HG03108 (cell line): ENCODE measurements around the gene TP63.
A peak's percentile ranks its signal among the peaks of the same experiment; 100 is the strongest.

Experiments used
- ATAC-seq: cut with Tn5 transposase; IDR thresholded peaks from one replicate; pipeline ENCODE4 v1.9.1; 2021; ENCODE audit warnings: moderate library complexity; ENCODE audit not compliant: unreplicated experiment

The TP63 gene

DNA sequence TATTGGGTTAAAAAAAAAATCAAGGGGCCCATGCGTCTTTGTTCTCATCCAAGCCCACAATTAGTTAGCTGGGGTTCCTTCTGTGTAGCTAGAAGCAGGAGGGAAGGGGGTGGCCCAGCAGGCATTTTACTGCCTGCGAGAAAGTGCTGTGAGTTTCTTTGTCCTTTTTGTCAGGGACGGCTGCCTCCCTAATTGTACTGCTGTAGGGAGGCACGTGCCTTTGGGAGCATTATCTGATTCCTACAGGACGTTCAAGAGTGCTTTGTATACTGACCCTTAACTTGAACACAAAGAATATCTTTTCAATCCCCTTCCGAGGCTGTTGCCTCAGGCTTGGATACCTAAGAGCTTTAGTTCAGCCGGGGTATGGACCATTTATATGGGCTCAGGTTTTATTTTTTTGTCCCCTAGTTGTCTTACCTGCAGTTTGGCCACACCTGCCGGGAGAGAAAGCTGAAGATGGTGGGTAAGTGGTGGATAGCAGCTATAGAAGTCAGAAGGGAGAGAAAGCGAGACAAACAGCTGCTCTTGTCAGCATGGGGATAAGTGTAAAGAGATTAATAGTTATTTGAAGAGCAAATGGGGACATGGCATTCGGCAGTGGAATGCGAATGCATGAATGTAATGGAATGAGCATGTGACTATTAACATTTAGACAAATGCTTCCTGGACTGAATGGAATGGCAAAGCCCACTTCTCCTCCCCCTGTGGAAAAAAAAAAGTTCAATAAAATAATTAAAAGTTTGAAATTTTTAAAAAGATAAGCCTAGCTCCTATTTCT is 175.2 kb downstream of the TP63 start:
- ATAC-seq = no peak

DNA sequence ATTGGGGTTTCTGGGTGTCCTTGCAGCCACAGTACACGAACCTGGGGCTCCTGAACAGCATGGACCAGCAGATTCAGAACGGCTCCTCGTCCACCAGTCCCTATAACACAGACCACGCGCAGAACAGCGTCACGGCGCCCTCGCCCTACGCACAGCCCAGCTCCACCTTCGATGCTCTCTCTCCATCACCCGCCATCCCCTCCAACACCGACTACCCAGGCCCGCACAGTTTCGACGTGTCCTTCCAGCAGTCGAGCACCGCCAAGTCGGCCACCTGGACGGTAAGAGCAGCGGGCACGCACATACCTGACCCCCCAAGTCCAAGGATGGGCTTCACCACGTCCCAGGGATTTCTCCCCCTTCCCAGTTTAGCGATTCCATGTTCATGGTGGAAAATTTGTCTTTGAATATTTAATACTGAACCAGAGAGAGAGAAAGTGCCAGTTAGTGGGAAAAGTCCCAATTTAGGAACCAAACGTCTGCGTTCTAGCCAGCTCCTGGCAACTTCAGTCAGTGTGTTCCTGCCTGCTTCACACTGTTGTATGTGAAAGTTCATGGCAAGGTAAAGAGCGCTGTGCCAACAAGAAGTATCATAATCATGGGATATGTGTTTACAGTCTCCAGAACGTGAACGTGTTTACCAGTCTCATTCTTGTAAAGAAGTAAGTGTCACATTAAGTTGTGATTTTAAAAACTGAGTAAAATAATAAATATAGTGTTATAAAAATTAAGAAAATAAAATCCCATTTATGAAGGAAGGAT is 177.2 kb downstream of the TP63 start:
- ATAC-seq = no peak

DNA sequence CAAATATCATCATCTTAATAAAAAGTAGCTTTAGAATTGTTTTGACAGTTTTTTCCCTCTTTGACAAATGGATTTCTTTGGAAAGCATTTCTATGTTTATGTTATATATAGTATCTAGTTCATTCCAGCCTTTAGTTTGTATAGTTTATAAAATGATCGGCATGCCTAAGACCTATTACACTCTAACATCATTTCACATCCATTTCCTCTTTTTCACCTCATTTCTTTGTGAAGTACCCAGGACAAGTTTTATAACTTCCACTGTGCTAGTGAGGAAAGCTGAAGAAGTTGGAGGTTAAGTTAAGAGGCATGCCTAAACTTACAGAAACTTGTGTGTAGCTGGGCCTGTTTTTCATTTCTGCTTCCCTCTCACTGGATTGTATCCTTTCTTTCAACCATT is 178.4 kb downstream of the TP63 start:
- no peak for ATAC-seq

DNA sequence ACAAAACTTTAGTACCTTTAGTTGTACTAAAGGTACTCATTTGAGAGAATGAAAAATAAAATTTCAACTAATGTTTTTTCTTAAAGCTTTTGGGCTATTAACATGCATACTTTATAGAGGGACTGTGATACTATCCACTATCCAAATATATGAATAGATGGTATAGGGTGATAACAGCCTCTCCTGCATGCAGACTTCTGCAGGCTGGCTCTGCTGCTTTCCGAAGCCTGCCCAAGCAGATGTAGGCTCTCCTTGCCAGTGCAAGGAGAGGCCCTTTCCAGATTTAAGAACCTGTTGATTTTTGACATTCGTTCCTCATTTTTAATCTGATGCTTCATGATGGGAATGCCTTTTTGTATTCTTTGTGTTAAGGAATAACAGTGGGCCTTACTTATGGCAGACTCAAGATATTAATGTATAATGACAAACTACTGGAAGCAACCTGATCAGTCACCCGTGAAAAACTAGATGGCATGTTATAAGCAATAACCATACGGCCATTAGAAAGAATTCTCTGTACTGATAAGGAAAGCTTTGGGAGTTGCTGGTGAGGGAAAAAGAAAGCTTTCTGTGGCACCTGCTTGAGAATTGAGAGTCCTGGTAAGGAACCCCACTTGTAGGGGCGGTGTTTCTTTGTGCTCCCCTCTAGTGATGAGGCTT is 181.7 kb downstream of the TP63 start:
- ATAC-seq = no peak

DNA sequence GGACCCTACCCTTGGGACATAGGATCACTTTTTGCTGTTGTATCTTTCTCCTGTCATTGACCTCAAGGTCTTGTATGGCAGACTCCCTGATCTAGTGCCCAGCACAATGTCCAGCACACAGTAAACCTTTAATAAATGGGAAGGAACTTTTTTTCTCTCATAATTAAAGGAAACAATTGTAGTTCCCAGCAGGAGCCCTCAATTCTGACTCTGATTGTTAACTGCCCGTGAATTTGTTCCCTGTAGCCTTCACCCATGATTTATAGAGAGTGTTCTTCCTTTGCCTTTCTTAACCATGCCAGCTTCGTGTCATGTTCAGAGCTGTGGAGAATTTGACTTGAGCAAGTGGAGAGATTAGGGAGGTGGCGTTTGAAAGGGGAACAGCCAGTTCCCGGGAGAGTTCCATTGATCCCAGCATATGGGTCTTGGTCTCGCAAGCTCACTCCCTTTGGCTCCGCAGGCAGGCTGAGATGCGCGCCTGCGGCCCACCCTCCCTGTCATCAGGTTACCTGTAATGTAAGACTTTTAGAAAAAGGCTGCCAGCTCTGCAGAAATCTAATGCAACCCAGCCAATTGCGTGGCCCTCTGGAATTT is 182.6 kb downstream of the TP63 start:
- ATAC-seq = no peak

DNA sequence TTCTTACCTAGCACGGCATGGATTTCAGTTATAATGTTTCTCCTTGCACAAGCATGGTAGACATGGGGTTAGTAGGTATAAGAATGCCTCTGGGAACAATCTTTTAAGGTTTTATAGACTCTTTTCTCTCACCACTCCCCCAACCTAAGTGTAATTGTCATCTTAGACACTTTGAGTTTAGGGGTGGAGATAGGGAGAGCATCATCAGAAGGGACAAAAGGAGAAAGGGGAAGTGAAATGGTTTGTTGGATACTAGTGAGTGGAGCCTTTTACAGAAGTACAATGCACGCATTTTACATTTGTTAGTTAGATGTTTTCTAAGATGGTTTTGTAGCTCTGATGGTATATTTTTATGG is 189.2 kb downstream of the TP63 start:
- peak; percentile 76 for ATAC-seq

DNA sequence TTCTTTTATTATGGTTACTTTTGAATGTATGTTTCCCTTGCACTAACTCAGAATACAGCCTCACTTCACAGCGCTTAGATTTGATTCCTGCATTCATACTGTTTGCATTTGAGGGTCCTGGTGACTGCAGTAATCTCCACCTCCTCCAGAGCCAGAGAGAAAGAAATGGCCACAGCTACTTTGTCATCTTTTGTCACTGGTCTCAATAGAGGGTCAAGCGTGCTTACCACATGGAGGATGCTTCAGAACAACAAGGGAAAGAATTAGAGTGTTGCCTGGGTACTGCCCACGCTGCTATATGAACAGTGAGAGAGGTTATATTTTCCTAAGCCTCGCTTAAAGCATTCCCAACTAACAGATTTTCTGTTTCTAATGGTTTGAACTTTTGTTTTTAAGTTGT is 190.1 kb downstream of the TP63 start:
- no peak for ATAC-seq

DNA sequence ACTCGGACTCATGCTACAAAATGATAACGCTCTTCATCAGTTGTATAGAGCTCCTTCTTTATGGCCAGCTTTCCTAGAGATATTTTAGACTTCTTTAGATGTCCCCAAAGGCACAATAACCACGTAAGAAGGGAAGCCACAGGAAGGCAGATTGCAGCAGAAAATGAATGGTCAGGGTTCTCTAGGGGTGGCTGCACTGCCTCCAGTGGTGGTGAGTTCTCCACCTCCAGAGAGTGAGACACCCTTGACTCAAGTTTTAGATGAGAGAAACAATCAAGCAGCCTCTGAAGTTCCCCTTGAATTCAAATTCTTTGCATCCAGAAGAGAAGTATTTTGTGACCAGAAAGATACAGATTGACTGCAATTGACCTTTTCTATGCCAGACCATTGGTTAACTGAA is 191.5 kb downstream of the TP63 start:
- no peak for ATAC-seq

DNA sequence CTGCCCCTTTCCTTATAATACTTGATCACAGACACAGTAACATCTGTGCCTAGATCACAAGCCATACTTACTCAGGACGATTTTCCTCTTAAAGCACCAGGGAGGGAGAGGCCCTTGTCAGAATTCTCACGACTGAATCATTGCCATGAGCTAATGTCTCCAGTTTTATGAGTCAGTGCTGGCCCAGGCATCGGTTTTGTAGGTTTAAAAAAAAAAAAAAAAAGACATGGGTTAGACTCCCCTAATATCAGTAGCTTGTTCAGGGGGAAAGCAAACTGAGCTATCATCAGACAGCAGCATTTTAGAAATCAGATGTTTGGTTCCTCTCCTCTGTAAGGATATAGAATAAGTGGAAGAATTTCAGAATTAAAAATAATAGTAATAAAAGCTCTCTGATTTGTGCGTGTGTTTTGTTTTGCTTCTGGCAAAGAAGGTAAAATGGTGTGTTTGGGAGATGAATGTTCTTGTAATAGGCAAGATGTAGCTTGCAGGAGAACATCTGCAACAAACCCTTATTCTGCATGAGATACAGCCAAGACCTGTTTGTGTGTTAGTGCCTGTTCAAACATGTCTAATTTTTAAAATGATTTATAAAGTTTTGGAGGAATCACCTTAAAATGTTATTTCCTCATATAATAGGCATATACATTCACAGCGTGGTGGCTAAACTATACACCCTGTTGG is 193.6 kb downstream of the TP63 start:
- no peak for ATAC-seq

DNA sequence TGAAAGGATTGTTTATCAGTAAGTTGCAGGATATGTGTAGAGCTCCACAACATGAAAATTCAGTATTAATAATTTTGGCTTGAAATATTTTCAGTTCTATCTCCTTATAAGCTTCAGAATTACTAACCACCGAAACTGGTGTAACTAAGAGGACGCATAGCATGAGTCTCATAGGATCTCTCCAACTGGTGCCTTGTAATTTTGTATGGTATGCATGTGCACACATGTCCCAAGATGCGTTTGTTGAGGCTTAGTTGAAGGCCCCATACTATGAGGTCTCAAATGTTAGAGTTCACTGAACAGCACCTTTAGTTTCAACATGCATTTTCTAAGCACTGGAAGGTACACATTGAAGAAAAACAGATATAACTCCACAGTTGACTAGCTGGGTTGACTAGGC is 195.4 kb downstream of the TP63 start:
- no peak for ATAC-seq

DNA sequence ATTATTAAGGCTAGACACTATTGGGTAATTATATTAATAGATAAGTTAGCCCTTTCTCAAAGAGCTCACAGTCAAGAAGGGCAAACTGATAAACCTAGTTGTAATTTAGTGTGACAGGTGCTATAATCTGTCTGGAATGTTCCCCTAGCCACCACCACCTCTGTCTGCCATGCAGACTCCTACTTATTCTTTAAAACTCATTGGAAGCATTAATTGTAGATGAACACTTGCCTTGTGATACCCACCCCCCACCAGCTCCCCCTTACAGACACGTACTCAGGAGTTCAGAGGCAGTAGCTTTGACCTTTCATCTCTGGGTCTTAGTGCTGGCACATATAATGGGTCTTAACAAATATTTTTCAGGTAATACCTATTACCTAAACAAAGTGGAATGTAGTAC is 195.9 kb downstream of the TP63 start:
- no peak for ATAC-seq

DNA sequence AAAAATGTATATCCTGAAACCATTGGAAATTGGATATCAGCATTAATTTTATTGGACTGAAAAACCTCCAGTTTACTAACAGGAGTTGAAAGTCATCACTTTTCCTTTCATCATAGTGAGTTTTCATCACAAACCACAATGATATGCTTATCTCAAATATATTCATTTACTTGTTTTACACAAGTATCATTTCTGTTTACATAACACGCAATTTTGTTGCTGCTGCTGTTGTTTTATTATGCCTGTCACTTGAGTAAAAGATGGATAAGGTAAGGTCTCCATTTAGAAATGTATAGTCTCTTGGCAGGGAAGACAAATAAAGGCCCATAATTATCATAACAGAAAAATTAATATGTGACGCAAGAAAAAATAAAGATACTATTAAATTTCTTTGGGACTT is 199.2 kb downstream of the TP63 start:
- no peak for ATAC-seq

DNA sequence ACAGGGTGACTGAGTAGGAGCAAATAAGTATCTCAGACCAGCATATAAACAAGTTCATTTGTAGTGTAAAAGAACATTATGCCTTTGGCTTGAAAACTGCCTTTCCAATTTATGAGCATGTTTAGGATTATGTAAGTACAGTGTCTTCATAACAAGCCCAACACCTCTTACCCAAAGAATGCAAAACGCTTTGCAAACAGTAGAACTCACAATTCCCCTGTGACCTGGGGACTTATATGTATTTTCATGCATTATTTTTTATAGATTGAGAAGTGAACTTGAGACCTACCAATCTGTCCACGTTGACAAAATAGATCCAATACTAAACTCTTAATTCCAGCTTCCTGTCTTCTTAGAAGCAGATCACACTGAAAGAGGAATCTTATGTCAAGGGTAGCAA is 202.1 kb downstream of the TP63 start:
- ATAC-seq = no peak

DNA sequence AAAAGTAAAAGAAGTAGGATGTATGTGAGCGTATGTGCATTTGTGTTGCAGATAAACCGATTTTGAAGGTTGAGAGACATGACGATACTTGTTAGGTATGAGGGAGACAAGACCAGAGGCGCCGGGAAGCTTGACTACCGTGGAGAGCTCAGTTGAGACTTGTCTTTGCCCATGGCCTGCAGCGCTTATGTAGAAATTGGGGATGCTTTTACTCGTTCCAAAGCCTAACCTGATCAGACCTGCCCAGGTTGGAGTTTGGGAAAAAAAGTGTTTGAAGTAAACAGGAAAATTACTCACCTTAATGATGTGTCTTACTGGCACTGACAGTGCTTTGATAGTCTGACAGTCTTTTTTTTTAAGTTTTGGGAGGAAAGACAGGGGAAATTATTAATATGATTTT is 202.8 kb downstream of the TP63 start:
- no peak for ATAC-seq

DNA sequence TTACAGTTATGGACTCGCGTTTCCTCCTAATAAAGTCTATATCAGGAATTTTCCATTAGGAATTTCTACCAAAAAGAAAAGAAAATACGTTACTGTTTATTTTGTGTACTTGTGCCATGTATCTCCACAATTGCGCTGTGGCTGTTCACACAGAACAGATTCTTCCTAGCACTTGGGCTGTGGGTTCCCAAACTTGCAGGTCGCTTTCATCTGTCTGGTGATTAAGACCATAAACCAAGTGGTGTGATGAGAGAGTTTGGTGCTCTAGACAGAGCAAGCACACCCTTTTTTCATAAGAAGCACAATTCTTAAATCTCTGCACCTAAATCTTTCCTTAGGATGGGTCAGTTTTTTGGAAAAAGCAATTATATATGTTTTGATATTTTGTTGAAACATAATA is 203.3 kb downstream of the TP63 start:
- no peak for ATAC-seq

DNA sequence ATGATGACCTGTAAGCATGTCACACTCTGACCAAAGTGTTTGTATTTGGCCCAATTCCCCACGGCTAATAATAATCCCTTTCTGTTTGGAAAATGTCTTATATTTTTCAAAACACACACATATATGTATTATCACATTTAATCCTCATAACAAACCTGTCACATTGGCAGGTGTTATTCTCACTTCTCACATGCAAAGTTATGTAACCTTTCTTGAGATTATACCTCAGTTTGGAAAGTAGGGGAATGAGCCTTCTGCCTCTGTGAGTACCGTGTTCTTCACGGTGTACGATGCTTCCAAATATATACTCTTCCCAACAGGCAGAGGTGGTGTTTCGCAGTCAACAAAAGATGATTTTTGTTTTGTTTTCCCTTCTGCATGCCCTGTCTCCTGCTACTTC is 205.6 kb downstream of the TP63 start:
- no peak for ATAC-seq

DNA sequence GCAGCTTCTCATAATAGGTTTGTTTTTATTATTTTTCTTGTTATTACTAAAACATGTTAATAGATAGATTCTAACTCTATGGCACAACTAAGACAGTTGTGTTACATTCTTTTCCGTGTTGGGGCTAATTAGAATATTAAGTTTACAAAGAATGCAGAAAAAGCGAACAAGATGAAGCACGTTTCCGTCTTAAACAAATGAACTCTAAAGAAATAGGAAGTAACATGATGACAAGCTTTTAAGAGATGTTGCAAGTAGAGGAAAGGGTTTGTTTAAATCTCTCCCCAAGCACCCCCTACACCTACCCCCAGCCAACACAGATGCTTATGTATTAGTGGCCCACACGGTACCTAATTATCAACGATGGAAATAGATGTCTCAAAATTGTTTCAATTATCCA is 207.1 kb downstream of the TP63 start:
- ATAC-seq = no peak

DNA sequence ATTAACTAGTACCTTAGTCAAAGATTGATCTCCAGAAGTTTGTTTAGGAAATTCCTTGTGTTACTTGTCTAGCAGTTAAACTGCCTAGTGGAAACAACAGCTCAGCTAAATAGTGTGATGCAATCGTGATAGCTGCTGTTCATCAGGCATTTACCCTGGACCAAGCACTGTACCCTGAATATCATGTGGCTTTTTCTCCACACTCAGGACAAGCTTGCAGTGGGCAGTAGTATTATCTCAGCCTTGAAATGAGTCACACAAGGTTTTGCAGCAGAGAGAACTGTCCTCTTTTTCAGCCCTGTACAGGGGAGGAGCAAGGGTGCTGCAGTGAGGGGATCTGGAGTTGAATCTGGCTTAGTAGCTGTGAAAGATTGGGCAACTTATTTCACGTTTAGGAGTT is 208.4 kb downstream of the TP63 start:
- ATAC-seq = no peak

DNA sequence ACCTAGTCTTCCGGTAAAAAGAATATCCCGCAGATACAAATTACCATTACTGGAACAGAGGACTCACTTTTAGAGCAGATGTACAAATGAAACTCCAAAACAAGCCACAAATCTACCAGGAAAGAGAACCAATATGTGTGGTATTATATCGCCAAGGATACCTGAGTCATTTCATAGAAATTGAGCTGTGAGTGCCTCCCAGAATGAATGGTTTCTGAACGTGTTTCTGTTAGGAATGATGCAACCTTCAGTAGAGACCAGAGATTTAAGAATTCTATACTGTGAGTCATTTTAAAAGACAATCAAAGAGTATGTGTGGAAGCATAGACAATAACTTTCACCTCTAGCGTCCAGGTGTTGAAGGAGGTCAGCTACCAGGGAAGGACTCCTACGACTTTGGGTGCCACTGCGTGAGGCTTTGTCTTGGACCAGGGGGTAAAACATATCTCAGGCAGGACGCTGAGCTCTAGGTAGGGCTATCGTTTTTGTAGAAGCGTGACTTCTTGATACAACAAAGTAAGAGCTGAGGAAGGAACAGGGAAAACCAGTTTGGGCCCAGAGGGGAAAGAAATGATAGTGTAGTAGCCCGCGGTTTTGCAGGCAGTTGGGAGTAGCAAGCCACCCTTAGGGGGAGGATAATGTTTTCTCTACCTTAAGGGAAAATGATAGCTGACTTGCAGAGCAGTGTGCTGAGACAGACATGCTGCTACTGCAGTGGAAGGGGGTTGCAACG is 210.4 kb downstream of the TP63 start:
- no peak for ATAC-seq
